ENCODE measurements around the gene AKAP17A. TPM values are rescaled to one million over a fixed set of nuclear protein-coding genes. Genes with fewer than 3 reads are reported as not detected.
"Not testable (repeated sequence)": the region's sequence is repeated elsewhere in the genome, so short reads cannot be mapped to it uniquely, and the experiment has no call there.

AKAP17A gene
- total RNA-seq, 1 experiment from 2014 or later: 68.1 TPM

- H3K27me3 Mint-ChIP-seq (ENCODE audit: low read depth): no peaks in the 10 kb centered on the region; the same call in 1 of the 2 replicates
- peaks cover 4% of the 10 kb centered on the region; the same call in 1 of the 2 replicates for H3K9me3 Mint-ChIP-seq
- DNase-seq (ENCODE audit: low spot score) (no peak), ATAC-seq (no peak)
- H3K27ac Mint-ChIP-seq: no peak overlapping the region
- no peaks in the 10 kb centered on the region for H3K4me1 Mint-ChIP-seq
- ChIA-PET CTCF (no interaction called here), POLR2A (no interaction called here)
- TF ChIP-seq ETV6 (CRISPR knock-in tag; IDR thresholded peaks at IDR 0.05): no peak
- TF ChIP-seq HMGXB4 (CRISPR knock-in tag; IDR thresholded peaks at IDR 0.05): no peak
- no peak for TF ChIP-seq ZNF671 (CRISPR knock-in tag; IDR thresholded peaks at IDR 0.05)
- no peak for TF ChIP-seq SP1 (CRISPR knock-in tag; conservative IDR thresholded peaks at IDR 0.05)
- no peak for TF ChIP-seq ARID4B (CRISPR knock-in tag; IDR thresholded peaks at IDR 0.05; ENCODE audit: borderline replicate concordance)
- no peak for TF ChIP-seq NR1H2 (CRISPR knock-in tag; IDR thresholded peaks at IDR 0.05)
- TF ChIP-seq NFYB (CRISPR knock-in tag; conservative IDR thresholded peaks at IDR 0.05; ENCODE audit: low read depth): no peak
- no peak for TF ChIP-seq ZNF532 (CRISPR knock-in tag; IDR thresholded peaks at IDR 0.05; ENCODE audit: borderline replicate concordance)
- no peak for TF ChIP-seq JUN (CRISPR knock-in tag; IDR thresholded peaks at IDR 0.05)
- no peak for TF ChIP-seq ZBTB43 (CRISPR knock-in tag; IDR thresholded peaks at IDR 0.05)
- no peak for TF ChIP-seq FOXK1 (CRISPR knock-in tag; IDR thresholded peaks at IDR 0.05)
- TF ChIP-seq GRHL2 (CRISPR knock-in tag; IDR thresholded peaks at IDR 0.05; ENCODE audit: insufficient replicate concordance, severe bottlenecking): no peak
- no peak for TF ChIP-seq ATF2 (CRISPR knock-in tag; IDR thresholded peaks at IDR 0.05; ENCODE audit: borderline replicate concordance, low read depth)
- no peak for TF ChIP-seq USF2 (CRISPR knock-in tag; IDR thresholded peaks at IDR 0.05)
- H3K4me3 Mint-ChIP-seq: no peak overlapping the region
- H3K36me3 Mint-ChIP-seq: no peaks in the 10 kb centered on the region
Measured at GRCh38 chrX:1561164-1561563, 30.2 kb upstream of the AKAP17A start.

- H3K36me3 Mint-ChIP-seq; CTCF ChIA-PET; H3K27ac Mint-ChIP-seq; H3K27me3 Mint-ChIP-seq (ENCODE audit: low read depth); H3K4me1 Mint-ChIP-seq; H3K9me3 Mint-ChIP-seq; DNase-seq (ENCODE audit: low spot score); H3K4me3 Mint-ChIP-seq; ATAC-seq; POLR2A ChIA-PET: not testable (repeated sequence)
Measured at GRCh38 chrX:1564077-1564476, 27.3 kb upstream of the AKAP17A start.
